AG08396 (cell line): Measurements from ENCODE around the gene ADAM29.
"Not testable (repeated sequence)": the region's sequence is repeated elsewhere in the genome, so short reads cannot be mapped to it uniquely, and the experiment has no call there.

ENCODE experiments used
- DNase-seq: peaks from one replicate; pipeline ENCODE4 v3.0.0; 2012; ENCODE audit warnings: low spot score, mixed read lengths

ADAM29 gene

DNA sequence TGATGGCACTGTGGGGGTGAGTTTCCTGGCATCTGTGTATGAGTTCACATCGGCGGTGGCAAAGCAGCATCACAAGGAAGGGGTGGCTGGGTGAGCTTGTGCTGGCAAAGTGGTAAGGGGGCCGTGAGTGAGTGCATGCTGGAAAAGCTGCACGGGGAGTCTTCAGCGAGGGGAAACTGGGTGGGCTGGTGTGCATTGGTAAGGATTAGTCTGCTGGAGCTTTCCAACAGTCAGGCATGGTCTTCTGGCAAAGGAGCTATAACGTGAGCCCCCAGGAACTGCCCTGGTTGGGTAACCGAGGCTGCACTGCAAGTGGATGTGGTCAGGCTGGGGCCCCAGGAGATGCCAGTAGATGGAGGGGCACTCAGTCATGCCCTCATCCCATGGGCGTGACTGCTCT is 30.7 kb downstream of the ADAM29 start:
- no peak for DNase-seq

DNA sequence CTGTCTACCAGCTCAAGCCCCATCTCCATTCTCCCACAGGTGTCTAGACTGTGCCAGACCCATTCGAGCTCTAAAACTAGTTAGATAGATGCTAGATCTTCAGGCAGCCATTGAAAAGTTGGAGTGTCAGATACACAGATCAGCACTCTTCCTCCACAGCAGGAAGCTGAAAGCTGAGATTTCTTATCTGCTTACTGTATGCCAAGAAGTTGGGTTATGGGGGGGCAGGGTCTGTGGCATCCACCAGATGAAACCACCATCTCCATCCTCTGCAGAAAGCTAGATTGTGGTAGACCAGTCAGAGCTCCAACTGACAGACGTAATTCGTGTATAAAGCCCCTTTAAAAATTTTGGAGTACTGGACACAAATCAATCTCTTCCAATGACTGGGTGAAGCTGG is 54.8 kb downstream of the ADAM29 start:
- no peak for DNase-seq

DNA sequence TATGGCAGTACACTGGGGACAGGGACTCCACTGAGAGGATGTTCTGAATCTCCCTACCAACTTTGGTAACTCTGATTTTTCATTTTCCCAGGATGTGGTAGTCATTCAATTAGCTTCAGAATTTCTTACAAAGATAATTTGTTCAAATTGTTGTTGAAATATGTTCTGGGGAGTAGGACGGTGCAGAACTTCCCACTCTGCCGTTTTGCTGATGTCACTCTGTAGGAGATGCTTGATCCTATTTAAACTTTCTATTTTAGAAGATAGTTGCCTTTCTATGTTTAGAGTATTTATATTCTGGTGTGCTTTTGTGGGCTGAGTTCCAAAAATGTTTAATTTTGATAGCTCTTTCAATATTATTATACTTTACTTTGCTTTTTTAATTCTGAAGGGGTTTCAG is 55.2 kb downstream of the ADAM29 start:
- no peak for DNase-seq

DNA sequence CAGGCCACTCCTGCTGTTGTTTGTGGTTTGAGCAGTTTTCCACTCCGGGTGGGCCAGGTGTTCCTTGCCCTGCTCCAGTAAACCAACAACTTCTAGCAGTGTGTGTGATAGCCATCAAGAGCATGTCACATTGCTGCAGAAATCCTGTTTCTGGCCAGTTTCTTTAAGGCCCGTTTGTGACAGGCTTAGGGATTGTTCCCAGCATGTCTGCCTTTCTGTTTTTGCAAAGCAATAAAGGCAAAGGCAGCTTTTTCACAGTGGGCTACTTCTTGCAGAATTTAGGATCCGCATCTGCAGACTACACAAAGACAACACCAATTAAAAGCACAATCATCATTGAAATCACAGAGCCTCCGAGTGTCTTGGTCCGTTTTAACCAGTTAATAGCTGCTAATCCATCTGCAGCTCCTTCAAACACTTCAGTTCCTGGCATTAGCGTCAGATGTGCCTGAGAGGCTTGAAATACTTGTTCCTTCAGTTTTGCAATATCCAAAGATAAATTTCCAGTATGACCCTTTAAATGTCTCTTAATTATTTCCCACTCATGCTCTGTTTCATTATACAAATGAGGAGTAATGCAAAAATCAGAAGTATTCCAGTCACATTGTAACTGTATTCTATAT is 65.1 kb downstream of the ADAM29 start:
- no peak for DNase-seq

DNA sequence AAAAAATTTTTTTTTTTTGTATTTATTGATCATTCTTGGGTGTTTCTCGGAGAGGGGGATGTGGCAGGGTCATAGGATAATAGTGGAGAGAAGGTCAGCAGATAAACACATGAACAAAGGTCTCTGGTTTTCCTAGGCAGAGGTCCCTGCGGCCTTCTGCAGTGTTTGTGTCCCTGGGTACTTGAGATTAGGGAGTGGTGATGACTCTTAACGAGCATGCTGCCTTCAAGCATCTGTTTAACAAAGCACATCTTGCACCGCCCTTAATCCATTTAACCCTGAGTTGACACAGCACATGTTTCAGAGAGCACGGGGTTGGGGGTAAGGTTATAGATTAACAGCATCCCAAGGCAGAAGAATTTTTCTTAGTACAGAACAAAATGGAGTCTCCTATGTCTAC is 65.7 kb downstream of the ADAM29 start:
- DNase-seq = not testable (repeated sequence)

DNA sequence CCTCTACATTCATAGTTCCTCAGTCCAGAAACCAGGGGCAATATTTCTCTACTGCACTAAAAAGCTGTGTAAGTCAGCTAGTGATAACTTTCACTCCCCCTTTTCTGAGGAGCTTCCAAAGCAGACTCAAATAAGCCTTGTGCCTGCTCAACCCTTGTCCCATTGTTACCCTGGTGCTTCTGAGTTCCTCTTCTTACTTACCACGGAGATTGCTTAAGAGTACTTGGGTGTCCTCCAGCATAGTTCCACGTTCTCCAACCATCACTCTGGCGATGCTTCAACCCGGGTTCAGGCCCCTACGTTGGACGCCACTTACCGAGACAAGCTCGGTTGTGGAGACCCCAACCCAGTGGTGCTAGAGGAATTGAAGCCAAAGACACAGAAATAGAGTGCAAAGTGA is 71.6 kb downstream of the ADAM29 start:
- DNase-seq = no peak

DNA sequence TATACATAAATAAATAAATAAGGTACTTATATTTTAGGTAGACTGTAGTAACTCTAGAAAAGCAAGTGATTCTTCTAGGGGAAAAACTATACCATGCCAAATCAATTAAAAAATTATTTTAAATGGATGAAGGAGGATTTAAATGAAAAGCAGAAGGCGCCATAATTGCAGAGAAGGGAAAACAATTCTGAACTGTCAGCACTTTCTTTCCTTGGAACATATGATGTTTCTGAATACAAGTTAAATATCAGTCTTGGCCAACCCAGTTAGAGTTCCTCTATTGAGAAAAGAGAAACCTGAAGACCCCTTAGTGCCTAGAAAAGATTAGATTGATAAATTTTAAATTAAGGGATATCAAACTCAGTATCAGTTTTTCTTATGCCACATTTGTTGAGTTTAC is 75.8 kb downstream of the ADAM29 start:
- no peak for DNase-seq

DNA sequence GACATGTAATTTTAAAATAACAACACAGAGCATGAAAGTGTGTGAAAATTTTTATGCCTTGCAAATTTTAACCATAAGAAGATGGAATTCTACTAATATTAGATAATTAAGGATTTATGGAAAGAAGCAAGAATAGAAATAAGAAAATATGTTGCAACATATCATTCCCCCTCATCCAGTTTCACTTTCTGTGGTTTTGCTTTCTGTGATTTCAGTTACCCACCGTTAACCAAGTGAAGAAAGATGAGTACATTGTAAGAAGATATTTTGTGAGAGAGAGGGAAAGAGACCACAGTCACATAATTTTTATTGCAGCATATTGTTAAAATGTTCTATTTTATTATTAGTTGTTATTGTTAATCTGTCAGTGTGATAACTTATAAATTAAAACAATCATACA is 77.9 kb downstream of the ADAM29 start:
- no peak for DNase-seq

DNA sequence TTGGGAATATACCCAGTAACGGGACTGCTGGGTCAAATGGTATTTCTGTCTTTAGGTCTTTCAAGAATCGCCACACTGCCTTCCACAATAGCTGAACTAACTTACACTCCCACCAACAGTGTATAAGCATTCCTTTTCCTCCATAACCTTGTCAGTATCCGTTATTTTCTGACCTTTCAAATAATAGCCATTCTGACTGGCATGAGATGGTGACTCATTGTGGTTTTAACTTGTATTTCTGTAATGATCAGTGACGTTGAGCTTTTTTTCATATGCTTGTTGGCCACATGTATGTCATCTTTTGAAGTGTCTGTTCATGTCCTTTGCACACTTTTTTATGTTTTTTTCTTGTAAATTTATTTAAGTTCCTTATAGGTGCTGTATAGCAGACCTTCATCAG is 81.2 kb downstream of the ADAM29 start:
- DNase-seq = no peak

DNA sequence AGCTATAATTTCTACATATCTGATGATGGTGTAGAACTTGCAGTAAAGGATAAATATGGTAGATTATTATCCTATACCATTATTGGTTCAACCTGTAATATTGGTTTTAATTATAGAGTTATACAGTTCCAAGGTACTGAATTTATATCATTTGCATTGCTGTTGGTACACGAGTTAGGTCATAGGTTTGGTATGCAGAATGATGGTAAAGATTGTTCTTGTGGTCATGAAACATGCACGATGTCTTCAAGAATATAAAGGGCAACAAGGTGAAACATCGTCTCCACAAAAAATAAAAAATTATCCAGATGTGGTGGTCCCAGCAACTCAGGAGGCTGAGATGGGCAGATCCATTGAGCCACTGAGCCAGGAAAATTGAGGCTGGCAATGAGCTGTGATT is 99.6 kb downstream of the ADAM29 start:
- no peak for DNase-seq

DNA sequence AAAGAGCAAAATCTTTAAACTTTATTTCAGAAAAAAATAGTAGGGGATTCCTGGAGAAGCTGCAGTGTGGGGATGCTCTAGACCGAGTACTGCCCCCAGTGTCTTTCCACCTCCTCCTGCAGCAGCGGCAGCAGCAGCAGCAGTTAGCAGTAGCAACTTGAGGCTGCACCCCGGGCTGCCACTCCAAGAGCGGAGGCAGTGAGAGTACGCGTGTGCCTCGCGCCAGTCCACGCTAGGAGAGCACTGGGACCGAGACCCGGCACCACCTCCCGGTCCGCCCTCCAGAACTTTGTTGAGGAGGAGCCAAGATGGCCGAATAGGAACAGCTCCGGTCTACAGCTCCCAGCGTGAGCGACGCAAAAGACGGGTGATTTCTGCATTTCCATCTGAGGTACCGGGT is 101.3 kb downstream of the ADAM29 start:
- not testable (repeated sequence) for DNase-seq
